HEK293 (cell line): Measurements from ENCODE around the gene MYCBPAP.

ENCODE experiments used
- BCL11A ChIP-seq: fragments of 450-650 bp; formaldehyde crosslinking; IDR thresholded peaks from 2 replicates; pipeline ENCODE4 v1.5.1; 2016; ENCODE audit warnings: low read depth, missing biosample characterization, missing genetic modification characterization
- BCL6B ChIP-seq: fragments of 450-650 bp; formaldehyde crosslinking; IDR thresholded peaks from 2 replicates; pipeline ENCODE4 v1.5.1; 2017; ENCODE audit warnings: missing biosample characterization, missing genetic modification characterization
- CTCF ChIP-seq: fragments of 450-650 bp; formaldehyde crosslinking; IDR thresholded peaks from 2 replicates; pipeline ENCODE4 v1.5.1; 2016; ENCODE audit warnings: missing biosample characterization, missing genetic modification characterization
- GLI4 ChIP-seq: fragments of 450-650 bp; formaldehyde crosslinking; IDR thresholded peaks from 2 replicates; pipeline ENCODE4 v1.5.1; 2016; ENCODE audit warnings: missing biosample characterization, missing genetic modification characterization
- OSR2 ChIP-seq: fragments of 450-650 bp; formaldehyde crosslinking; IDR thresholded peaks from 2 replicates; pipeline ENCODE4 v1.5.1; 2016; ENCODE audit warnings: missing biosample characterization, missing genetic modification characterization
- ZBTB44 ChIP-seq: fragments of 450-650 bp; IDR thresholded peaks from 2 replicates; pipeline ENCODE4 v1.5.1; 2018; ENCODE audit warnings: missing biosample characterization, mild to moderate bottlenecking, missing genetic modification characterization
- ZNF121 ChIP-seq: fragments of 450-650 bp; formaldehyde crosslinking; IDR thresholded peaks from 2 replicates; pipeline ENCODE4 v1.5.1; 2016; ENCODE audit warnings: missing biosample characterization, missing genetic modification characterization
- ZNF133 ChIP-seq: fragments of 450-650 bp; formaldehyde crosslinking; IDR thresholded peaks from 2 replicates; pipeline ENCODE4 v1.5.1; 2016; ENCODE audit warnings: missing biosample characterization, missing genetic modification characterization
- ZNF184 ChIP-seq: fragments of 450-650 bp; IDR thresholded peaks from 2 replicates; pipeline ENCODE4 v1.5.1; 2018; ENCODE audit warnings: missing biosample characterization, mild to moderate bottlenecking, missing genetic modification characterization
- ZNF221 ChIP-seq: fragments of 450-650 bp; formaldehyde crosslinking; IDR thresholded peaks from 2 replicates; pipeline ENCODE4 v1.5.1; 2017; ENCODE audit warnings: missing biosample characterization, missing genetic modification characterization, borderline replicate concordance
- ZNF223 ChIP-seq: fragments of 450-650 bp; formaldehyde crosslinking; IDR thresholded peaks from 2 replicates; pipeline ENCODE4 v1.5.1; 2016; ENCODE audit warnings: missing biosample characterization, missing genetic modification characterization
- ZNF248 ChIP-seq: fragments of 450-650 bp; formaldehyde crosslinking; IDR thresholded peaks from 2 replicates; pipeline ENCODE4 v1.5.1; 2017; ENCODE audit warnings: missing biosample characterization, missing genetic modification characterization
- ZNF280C ChIP-seq: fragments of 450-650 bp; formaldehyde crosslinking; IDR thresholded peaks from 2 replicates; pipeline ENCODE4 v1.5.1; 2016; ENCODE audit warnings: missing biosample characterization, missing genetic modification characterization
- ZNF335 ChIP-seq: fragments of 450-650 bp; formaldehyde crosslinking; conservative IDR thresholded peaks from 2 replicates; pipeline ENCODE4 v1.5.1; 2016; ENCODE audit warnings: missing biosample characterization, missing genetic modification characterization
- ZNF341 ChIP-seq: fragments of 450-650 bp; formaldehyde crosslinking; IDR thresholded peaks from 2 replicates; pipeline ENCODE4; 2016; ENCODE audit warnings: low read depth, missing biosample characterization, missing genetic modification characterization
- ZNF416 ChIP-seq: fragments of 450-650 bp; formaldehyde crosslinking; IDR thresholded peaks from 2 replicates; pipeline ENCODE4 v1.5.1; 2016; ENCODE audit warnings: missing biosample characterization, missing genetic modification characterization
- ZNF423 ChIP-seq: fragments of 450-650 bp; formaldehyde crosslinking; IDR thresholded peaks from 2 replicates; pipeline ENCODE4 v1.5.1; 2016; ENCODE audit warnings: missing biosample characterization, missing genetic modification characterization
- ZNF518A ChIP-seq: fragments of 450-650 bp; formaldehyde crosslinking; conservative IDR thresholded peaks from 2 replicates; pipeline ENCODE4 v1.5.1; 2016; ENCODE audit warnings: low read depth, missing biosample characterization, missing genetic modification characterization
- ZNF558 ChIP-seq: fragments of 450-650 bp; formaldehyde crosslinking; IDR thresholded peaks from 2 replicates; pipeline ENCODE4 v1.5.1; 2016; ENCODE audit warnings: missing biosample characterization, missing genetic modification characterization
- ZNF561 ChIP-seq: fragments of 450-650 bp; IDR thresholded peaks from 2 replicates; pipeline ENCODE4 v1.5.1; 2018; ENCODE audit warnings: missing biosample characterization, missing genetic modification characterization, borderline replicate concordance
- ZNF624 ChIP-seq: fragments of 450-650 bp; formaldehyde crosslinking; IDR thresholded peaks from 2 replicates; pipeline ENCODE4 v1.5.1; 2017; ENCODE audit warnings: missing biosample characterization, missing genetic modification characterization
- ZNF76 ChIP-seq: fragments of 450-650 bp; formaldehyde crosslinking; IDR thresholded peaks from 2 replicates; pipeline ENCODE4; 2016; ENCODE audit warnings: low read depth, missing biosample characterization, missing genetic modification characterization, borderline replicate concordance
- ZNF792 ChIP-seq: fragments of 450-650 bp; formaldehyde crosslinking; IDR thresholded peaks from 2 replicates; pipeline ENCODE4 v1.5.1; 2016; ENCODE audit warnings: missing biosample characterization, missing genetic modification characterization
- ZNF843 ChIP-seq: fragments of 450-650 bp; formaldehyde crosslinking; IDR thresholded peaks from 2 replicates; pipeline ENCODE4 v1.5.1; 2016; ENCODE audit warnings: missing biosample characterization, missing genetic modification characterization
- ZSCAN16 ChIP-seq: fragments of 450-650 bp; formaldehyde crosslinking; IDR thresholded peaks from 2 replicates; pipeline ENCODE4 v1.5.1; 2016; ENCODE audit warnings: missing biosample characterization, missing genetic modification characterization
- ZSCAN23 ChIP-seq: fragments of 450-650 bp; formaldehyde crosslinking; IDR thresholded peaks from 2 replicates; pipeline ENCODE4 v1.5.1; 2016; ENCODE audit warnings: missing biosample characterization, missing genetic modification characterization
- ZSCAN4 ChIP-seq: fragments of 450-650 bp; formaldehyde crosslinking; IDR thresholded peaks from 2 replicates; pipeline ENCODE4 v1.5.1; 2017; ENCODE audit warnings: missing biosample characterization, missing genetic modification characterization

MYCBPAP gene

GRCh38 chr17:50547035-50547735 lies 38.9 kb downstream of the MYCBPAP start, which contains the start of gene SPATA20 (continued):
- TF ChIP-seq ZNF280C (tag by site-specific recombination) (no peak), ZNF221 (tag by site-specific recombination) (peak; percentile 23; the same call in 1 of the 2 replicates), ZNF843 (tag by site-specific recombination) (no peak), ZSCAN4 (tag by site-specific recombination) (no peak), ZSCAN23 (no peak), ZSCAN16 (0 out of 2 replicates have a peak, but pooled peaks have one; percentile 9), ZBTB44 (tag by site-specific recombination) (peak; percentile 55; the same call in 1 of the 2 replicates), OSR2 (tag by site-specific recombination) (no peak), ZNF558 (tag by site-specific recombination) (no peak), GLI4 (tag by site-specific recombination) (no peak), ZNF341 (no peak), CTCF (tag by site-specific recombination) (peak; percentile 94), ZNF223 (tag by site-specific recombination) (peak; percentile 41; the same call in 1 of the 2 replicates), ZNF184 (tag by site-specific recombination) (no peak), ZNF76 (peak; percentile 46; the same call in 1 of the 2 replicates), BCL11A (tag by site-specific recombination) (0 out of 2 replicates have a peak, but pooled peaks have one; percentile 16), ZNF416 (tag by site-specific recombination) (no peak), ZNF624 (tag by site-specific recombination) (no peak), ZNF248 (tag by site-specific recombination) (no peak), ZNF335 (tag by site-specific recombination) (peak; percentile 85), ZNF133 (tag by site-specific recombination) (no peak), ZNF792 (no peak), BCL6B (tag by site-specific recombination) (no peak), ZNF518A (no peak), ZNF121 (tag by site-specific recombination) (no peak), ZNF423 (0 out of 2 replicates have a peak, but pooled peaks have one; percentile 13), ZNF561 (tag by site-specific recombination) (no peak; the same call in 1 of the 2 replicates)
